OCI-LY7 (cell line): ENCODE measurements around the gene DNAL1.

Experiments used
- CTCF ChIP-seq: fragments of 200-600 bp; sonication (generic); conservative IDR thresholded peaks from 2 replicates; pipeline ENCODE4 v1.5.1; 2014; ENCODE audit warnings: mild to moderate bottlenecking, antibody characterized with exemption, low read length, moderate library complexity, mixed read lengths
- EZH2phosphoT487 ChIP-seq: fragments of 200-600 bp; sonication (generic); IDR thresholded peaks from 2 replicates; pipeline ENCODE4 v1.6.1; 2018; ENCODE audit warnings: low read depth, borderline replicate concordance, mild to moderate bottlenecking, mixed run types, antibody characterized with exemption, low read length, moderate library complexity, mixed read lengths

GRCh38 chr14:73741386-73741875, 96.6 kb downstream of the DNAL1 start:
- no peak for TF ChIP-seq CTCF
- no peak for TF ChIP-seq EZH2phosphoT487
